BE2C (cell line): ENCODE data around the gene SHF.

Experiments used
- DNase-seq: peaks from one replicate; pipeline ENCODE4 v3.0.0-alpha.2; 2020
- H3K27me3 ChIP-seq: fragments of 250-450 bp; sonication (Bioruptor Pico); 2 replicates; pipeline ENCODE4 v1.5.1; 2020; ENCODE audit warnings: mild to moderate bottlenecking
- H3K36me3 ChIP-seq: fragments of 250-450 bp; sonication (Bioruptor Pico); 2 replicates; pipeline ENCODE4 v1.5.1; 2020; ENCODE audit warnings: mild to moderate bottlenecking
- H3K4me1 ChIP-seq: fragments of 250-450 bp; sonication (Bioruptor Pico); 2 replicates; pipeline ENCODE4 v1.5.1; 2020
- H3K4me3 ChIP-seq: 2 replicates; pipeline ENCODE4 v1.5.1; 2011; ENCODE audit warnings: low read depth, low read length
- H3K9me3 ChIP-seq: fragments of 250-450 bp; sonication (Bioruptor Pico); 2 replicates; pipeline ENCODE4 v1.5.1; 2020
- CTCF ChIP-seq: IDR thresholded peaks from 2 replicates; pipeline ENCODE4 v1.5.1; 2012; ENCODE audit warnings: mild to moderate bottlenecking, low read depth, low read length

Gene SHF

GRCh38 chr15:45200001-45200798, 12.4 kb upstream of the SHF start:
- peak; percentile 88 for DNase-seq
- TF ChIP-seq CTCF = no peak
- peak overlapping the region; percentile 95 for H3K4me3 ChIP-seq

GRCh38 chr15:45199136-45199810, 11.5 kb upstream of the SHF start:
- H3K4me3 ChIP-seq = peak overlapping the region; percentile 84
- no peak for TF ChIP-seq CTCF
- no peak for DNase-seq
- no peaks in the 10 kb centered on the region for H3K27me3 ChIP-seq
- no peaks in the 10 kb centered on the region for H3K36me3 ChIP-seq
- no peaks in the 10 kb centered on the region for H3K9me3 ChIP-seq
- no peaks in the 10 kb centered on the region for H3K4me1 ChIP-seq

More at GRCh38 chr15:45200001-45200798, 12.4 kb upstream of the SHF start:
- H3K4me1 ChIP-seq = no peaks in the 10 kb centered on the region
- no peaks in the 10 kb centered on the region for H3K36me3 ChIP-seq
- no peaks in the 10 kb centered on the region for H3K27me3 ChIP-seq
- H3K9me3 ChIP-seq = no peaks in the 10 kb centered on the region

- peak; percentile 88 for DNase-seq
- peak; percentile 84 for TF ChIP-seq CTCF
- Histone ChIP-seq H3K4me1 (no peaks in the 10 kb centered on the region), H3K4me3 (peak overlapping the region; percentile 84), H3K9me3 (no peaks in the 10 kb centered on the region), H3K36me3 (no peaks in the 10 kb centered on the region), H3K27me3 (no peaks in the 10 kb centered on the region)
These were observed 10.8 kb upstream of the SHF start for GRCh38 chr15:45198337-45199135.

GRCh38 chr15:45197512-45197911, 9.7 kb upstream of the SHF start:
- DNase-seq = no peak
- no peaks in the 10 kb centered on the region for H3K4me1 ChIP-seq
- TF ChIP-seq CTCF = no peak
- no peaks in the 10 kb centered on the region for H3K36me3 ChIP-seq
- H3K4me3 ChIP-seq = peak overlapping the region; percentile 69
- H3K9me3 ChIP-seq = no peaks in the 10 kb centered on the region
- H3K27me3 ChIP-seq = no peaks in the 10 kb centered on the region

GRCh38 chr15:45187578-45187893, 230 bp downstream of the SHF start:
- Histone ChIP-seq H3K36me3 (peaks cover 23% of the 10 kb centered on the region), H3K9me3 (no peaks in the 10 kb centered on the region), H3K27me3 (no peaks in the 10 kb centered on the region), H3K4me3 (peak overlapping the region; percentile 99), H3K4me1 (peaks cover 29% of the 10 kb centered on the region)
- no peak for DNase-seq
- no peak for TF ChIP-seq CTCF
